HG03469 (cell line): ENCODE data around the gene AMIGO3.
A peak's percentile ranks its signal among the peaks of the same experiment; 100 is the strongest.

Source experiments
- ATAC-seq: cut with Tn5 transposase; IDR thresholded peaks from one replicate; pipeline ENCODE4 v1.9.1; 2021; ENCODE audit warnings: mild to moderate bottlenecking, moderate library complexity, moderate number of reproducible peaks; ENCODE audit not compliant: unreplicated experiment

Gene AMIGO3

GRCh38 chr3:49725906-49726681 lies 6.6 kb upstream of the AMIGO3 start:
- ATAC-seq: no peak

GRCh38 chr3:49724586-49724985 lies 5.1 kb upstream of the AMIGO3 start:
- ATAC-seq: no peak

GRCh38 chr3:49723628-49724551 lies 4.4 kb upstream of the AMIGO3 start, which contains the start of gene GMPPB:
Gene GMPPB (minus strand): TSS chr3:49723951. CDS start chr3:49723726, 225 bp downstream.
- ATAC-seq: peak; percentile 72

- ATAC-seq: no peak
These were observed 3.8 kb upstream of the AMIGO3 start for GRCh38 chr3:49723296-49723627.

GRCh38 chr3:49722896-49723295 lies 3.4 kb upstream of the AMIGO3 start:
- ATAC-seq: no peak

GRCh38 chr3:49721896-49722781 lies 2.7 kb upstream of the AMIGO3 start:
- no peak for ATAC-seq

- ATAC-seq: no peak
These were observed 2.1 kb upstream of the AMIGO3 start for GRCh38 chr3:49721596-49721895.

- no peak for ATAC-seq
These were observed 1.5 kb upstream of the AMIGO3 start for GRCh38 chr3:49720855-49721595.

GRCh38 chr3:49718858-49719213 lies 648 bp downstream of the AMIGO3 start:
- ATAC-seq: no peak

- ATAC-seq: no peak
These were observed 1.3 kb downstream of the AMIGO3 start for GRCh38 chr3:49717959-49718857.

- ATAC-seq: no peak
These were observed 2.1 kb downstream of the AMIGO3 start for GRCh38 chr3:49717211-49717958.

- no peak for ATAC-seq
These were observed 2.7 kb downstream of the AMIGO3 start for GRCh38 chr3:49716691-49717210.

GRCh38 chr3:49716169-49716568 lies 3.3 kb downstream of the AMIGO3 start:
- ATAC-seq: no peak

- no peak for ATAC-seq
These were observed 3.8 kb downstream of the AMIGO3 start for GRCh38 chr3:49715611-49716121.

GRCh38 chr3:49714728-49715550 lies 4.5 kb downstream of the AMIGO3 start:
- no peak for ATAC-seq

GRCh38 chr3:49713336-49714105 lies 6.0 kb downstream of the AMIGO3 start:
- no peak for ATAC-seq
